Gastrocnemius medialis (tissue), 4 donors: ENCODE results near the gene ATP13A5. TPM values are rescaled to one million over a fixed set of nuclear protein-coding genes. Genes with fewer than 3 reads are reported as not detected.

Experiments
- ATAC-seq, 2 donors: fragments of 150-250 bp; one replicate each; pipeline ENCODE4 v1.9.1; 2016
- DNase-seq, 2 donors: peaks; one replicate each; pipeline ENCODE4 v3.0.0-alpha.2; 2019
- H3K27ac ChIP-seq, 4 donors: fragments of 200-600 bp; sonication (generic); 1 replicate in 1 of 4; 2 replicates in 3 of 4; pipeline ENCODE4 v1.5.1; 2016 to 2018; ENCODE audit warnings: mild to moderate bottlenecking in 2 of 4, moderate library complexity in 1 of 4
- H3K27me3 ChIP-seq, 3 donors: fragments of 200-600 bp; sonication (generic) in 2 of 3; 1 replicate in 1 of 3; 2 replicates in 2 of 3; pipeline versions ENCODE4 v1.5.1 to v1.6.0; 2016 to 2019; ENCODE audit warnings: mild to moderate bottlenecking in 1 of 3, moderate library complexity in 1 of 3
- H3K36me3 ChIP-seq, 2 donors: fragments of 200-600 bp; sonication (generic) in 1 of 2; one replicate each; pipeline ENCODE4 v1.5.1; 2017 to 2018
- H3K4me1 ChIP-seq, 2 donors: fragments of 200-600 bp; sonication (generic) in 1 of 2; one replicate each; pipeline ENCODE4 v1.5.1; 2016 to 2017; ENCODE audit warnings: mild to moderate bottlenecking in 2 of 2
- H3K4me3 ChIP-seq, 4 donors: fragments of 200-600 bp; sonication (generic) in 3 of 4; 1 replicate in 1 of 4; 2 replicates in 3 of 4; pipeline ENCODE4 v1.5.1; 2016 to 2019; ENCODE audit warnings: mild to moderate bottlenecking in 2 of 4
- H3K9me3 ChIP-seq, 3 donors: fragments of 200-600 bp; sonication (generic) in 2 of 3; 1 replicate in 1 of 3; 2 replicates in 2 of 3; pipeline ENCODE4 v1.5.1; 2016 to 2019
- CTCF ChIP-seq, 5 experiments: fragments of 450-650 bp in 3 of 5; fragments of 200-600 bp in 2 of 5; sonication (generic) in 2 of 5; IDR thresholded peaks in 4 of 5; conservative IDR thresholded peaks in 1 of 5; 1 replicate in 4 of 5; 2 replicates in 1 of 5; pipeline ENCODE4 v1.5.1; 2016 to 2019; ENCODE audit warnings: antibody characterized with exemption in 5 of 5, mild to moderate bottlenecking in 3 of 5, moderate library complexity in 3 of 5
- POLR2A ChIP-seq, 2 donors: fragments of 450-650 bp; IDR thresholded peaks; one replicate each; pipeline ENCODE4 v1.6.1; 2017; ENCODE audit warnings: antibody characterized with exemption in 2 of 2, mild to moderate bottlenecking in 2 of 2, moderate library complexity in 2 of 2
- in situ Hi-C, 4 donors: fragments of 200-750 bp; cut with MboI; loops; one replicate each; pipeline versions ENCODE4 v1.15.0 to v1.8.0; 2017; ENCODE audit warnings: low sequenced_read_pairs in 4 of 4
- intact Hi-C: fragments of 100-400 bp; cut with DNase I; formaldehyde crosslinking; loops from one replicate; pipeline ENCODE4 v1.15.1; 2023; ENCODE audit warnings: low total_unique reads
- total RNA-seq, 4 donors: library from RNA; depleted of rRNA; stranded (reverse); fragments of >200 nt; gene quantifications; one replicate each; pipeline versions ENCODE4 v1.1.0 to v1.2.3, GENCODE V29; 2016

ATP13A5 gene
- total RNA-seq, 4 donors from 2014 or later, result not detected

- H3K9me3 ChIP-seq, result no peaks in the 10 kb centered on the region
- in situ Hi-C loops (no loop called here), intact Hi-C loops (no loop called here)
- TF ChIP-seq POLR2A (IDR thresholded peaks at IDR 0.05) (no peak), CTCF (IDR thresholded peaks at IDR 0.05 in 4 of 5, conservative IDR thresholded peaks at IDR 0.05 in 1 of 5) (no peak)
- H3K27me3 ChIP-seq, result no peaks in the 10 kb centered on the region
- H3K4me1 ChIP-seq, result no peaks in the 10 kb centered on the region
- ATAC-seq (no peak), DNase-seq (no peak)
- H3K27ac ChIP-seq, result no peak overlapping the region
- H3K36me3 ChIP-seq, result no peaks in the 10 kb centered on the region
- H3K4me3 ChIP-seq, result no peak overlapping the region
These were observed 33.1 kb downstream of the ATP13A5 start for GRCh38 chr3:193345431-193345830.

GRCh38 chr3:193344486-193344885 lies 34.1 kb downstream of the ATP13A5 start:
- Histone ChIP-seq H3K27me3 (no peaks in the 10 kb centered on the region), H3K36me3 (no peaks in the 10 kb centered on the region), H3K4me3 (no peak overlapping the region), H3K9me3 (no peaks in the 10 kb centered on the region), H3K4me1 (no peaks in the 10 kb centered on the region), H3K27ac (no peak overlapping the region)
- in situ Hi-C loops, result no loop called here
- no peak for ATAC-seq
- DNase-seq, result no peak
- no peak for TF ChIP-seq CTCF (IDR thresholded peaks at IDR 0.05 in 4 of 5, conservative IDR thresholded peaks at IDR 0.05 in 1 of 5)
- TF ChIP-seq POLR2A (IDR thresholded peaks at IDR 0.05), result no peak
- intact Hi-C loops, result no loop called here

- in situ Hi-C loops (no loop called here), intact Hi-C loops (no loop called here)
- H3K4me3 ChIP-seq, result no peak overlapping the region
- no peaks in the 10 kb centered on the region for H3K4me1 ChIP-seq
- H3K27ac ChIP-seq, result no peak overlapping the region
- no peaks in the 10 kb centered on the region for H3K27me3 ChIP-seq
- DNase-seq, result no peak
- H3K36me3 ChIP-seq, result no peaks in the 10 kb centered on the region
- ATAC-seq, result no peak
- H3K9me3 ChIP-seq, result no peaks in the 10 kb centered on the region
- no peak for TF ChIP-seq POLR2A (IDR thresholded peaks at IDR 0.05)
- TF ChIP-seq CTCF (IDR thresholded peaks at IDR 0.05 in 4 of 5, conservative IDR thresholded peaks at IDR 0.05 in 1 of 5), result no peak
These were observed 34.8 kb downstream of the ATP13A5 start for GRCh38 chr3:193343726-193344222.

- H3K27me3 ChIP-seq, result no peaks in the 10 kb centered on the region
- no peak overlapping the region for H3K27ac ChIP-seq
- TF ChIP-seq CTCF (IDR thresholded peaks at IDR 0.05 in 4 of 5, conservative IDR thresholded peaks at IDR 0.05 in 1 of 5) (no peak), POLR2A (IDR thresholded peaks at IDR 0.05) (no peak)
- ATAC-seq (no peak), DNase-seq (no peak)
- no peak overlapping the region for H3K4me3 ChIP-seq
- in situ Hi-C loops (no loop called here), intact Hi-C loops (no loop called here)
- no peaks in the 10 kb centered on the region for H3K9me3 ChIP-seq
- no peaks in the 10 kb centered on the region for H3K36me3 ChIP-seq
- H3K4me1 ChIP-seq, result no peaks in the 10 kb centered on the region
These were observed 36.0 kb downstream of the ATP13A5 start for GRCh38 chr3:193342551-193342950.

- DNase-seq, result no peak
- in situ Hi-C loops (no loop called here), intact Hi-C loops (no loop called here)
- Histone ChIP-seq H3K36me3 (no peaks in the 10 kb centered on the region), H3K4me3 (no peak overlapping the region), H3K9me3 (no peaks in the 10 kb centered on the region), H3K27me3 (no peaks in the 10 kb centered on the region), H3K4me1 (no peaks in the 10 kb centered on the region), H3K27ac (no peak overlapping the region)
- TF ChIP-seq POLR2A (IDR thresholded peaks at IDR 0.05) (no peak), CTCF (IDR thresholded peaks at IDR 0.05 in 4 of 5, conservative IDR thresholded peaks at IDR 0.05 in 1 of 5) (no peak)
- ATAC-seq, result no peak
These were observed 43.5 kb downstream of the ATP13A5 start for GRCh38 chr3:193335031-193335430.
